Measurements from ENCODE around the gene TOM1L2. TPM values are rescaled to one million over a fixed set of nuclear protein-coding genes. Genes with fewer than 3 reads are reported as not detected.

TOM1L2 gene
- total and polyA plus RNA-seq, 2 experiments from 2014 or later: 46.4 to 145 TPM

GRCh38 chr17:17899486-17899885 lies 72.7 kb downstream of the TOM1L2 start:
- Histone ChIP-seq H3K27ac (no peak overlapping the region), H3K4me1 (ENCODE audit: low read depth) (peaks cover 32% of the 10 kb centered on the region), H3K9me3 (ENCODE audit: low read depth) (no peaks in the 10 kb centered on the region), H3K36me3 (no peaks in the 10 kb centered on the region), H3K27me3 (peaks cover 27% of the 10 kb centered on the region), H3K4me3 (no peak overlapping the region)
- TF ChIP-seq CTCF (IDR thresholded peaks at IDR 0.05; ENCODE audit: low read depth, low read length): no peak
- DNase-seq (ENCODE audit: low read depth in 1 of 2, low spot score in 1 of 2): no peak

- no peak for TF ChIP-seq CTCF (IDR thresholded peaks at IDR 0.05; ENCODE audit: low read depth, low read length)
- Histone ChIP-seq H3K36me3 (no peaks in the 10 kb centered on the region), H3K4me3 (no peak overlapping the region), H3K27me3 (peaks cover 30% of the 10 kb centered on the region), H3K27ac (no peak overlapping the region), H3K4me1 (ENCODE audit: low read depth) (peaks cover 32% of the 10 kb centered on the region), H3K9me3 (ENCODE audit: low read depth) (no peaks in the 10 kb centered on the region)
- DNase-seq (ENCODE audit: low read depth in 1 of 2, low spot score in 1 of 2): no peak
Observed at GRCh38 chr17:17898673-17899072, 73.5 kb downstream of the TOM1L2 start.

- no peak for DNase-seq (ENCODE audit: low read depth in 1 of 2, low spot score in 1 of 2)
- peaks cover 25% of the 10 kb centered on the region for H3K4me1 ChIP-seq (ENCODE audit: low read depth)
- no peak overlapping the region for H3K4me3 ChIP-seq
Observed at GRCh38 chr17:17897442-17897841, 74.8 kb downstream of the TOM1L2 start.

GRCh38 chr17:17896746-17897145 lies 75.5 kb downstream of the TOM1L2 start:
- DNase-seq (ENCODE audit: low read depth in 1 of 2, low spot score in 1 of 2): no peak
- peaks cover 24% of the 10 kb centered on the region for H3K4me1 ChIP-seq (ENCODE audit: low read depth)
- no peaks in the 10 kb centered on the region for H3K36me3 ChIP-seq
- H3K27ac ChIP-seq: no peak overlapping the region
- peaks cover 46% of the 10 kb centered on the region for H3K27me3 ChIP-seq
- no peak overlapping the region for H3K4me3 ChIP-seq
- TF ChIP-seq CTCF (IDR thresholded peaks at IDR 0.05; ENCODE audit: low read depth, low read length): no peak
- H3K9me3 ChIP-seq (ENCODE audit: low read depth): no peaks in the 10 kb centered on the region

More at GRCh38 chr17:17897442-17897841, 74.8 kb downstream of the TOM1L2 start:
- H3K27ac ChIP-seq: no peak overlapping the region
- peaks cover 39% of the 10 kb centered on the region for H3K27me3 ChIP-seq
- H3K9me3 ChIP-seq (ENCODE audit: low read depth): no peaks in the 10 kb centered on the region
- no peaks in the 10 kb centered on the region for H3K36me3 ChIP-seq
- TF ChIP-seq CTCF (IDR thresholded peaks at IDR 0.05; ENCODE audit: low read depth, low read length): no peak

- H3K27ac ChIP-seq: no peak overlapping the region
Observed at GRCh38 chr17:17893801-17894644, 78.2 kb downstream of the TOM1L2 start.

More at GRCh38 chr17:17893801-17894644, 78.2 kb downstream of the TOM1L2 start:
- no peak overlapping the region for H3K4me3 ChIP-seq
- no peaks in the 10 kb centered on the region for H3K9me3 ChIP-seq (ENCODE audit: low read depth)
- peaks cover 50% of the 10 kb centered on the region for H3K27me3 ChIP-seq
- no peaks in the 10 kb centered on the region for H3K36me3 ChIP-seq
- TF ChIP-seq CTCF (IDR thresholded peaks at IDR 0.05; ENCODE audit: low read depth, low read length): no peak
- DNase-seq (ENCODE audit: low read depth in 1 of 2, low spot score in 1 of 2): no peak
- H3K4me1 ChIP-seq (ENCODE audit: low read depth): peaks cover 15% of the 10 kb centered on the region

Data from cardiac muscle cell (in vitro differentiated cells and primary cell).